Breast epithelium (tissue), 4 donors: ENCODE measurements around the gene KCNG3. TPM values are rescaled to one million over a fixed set of nuclear protein-coding genes. Genes with fewer than 3 reads are reported as not detected.

Experiments used
- DNase-seq, 2 donors: peaks; one replicate each; pipeline ENCODE4 v3.0.0-alpha.2; 2019; ENCODE audit warnings: low spot score in 2 of 2
- H3K27ac ChIP-seq, 2 donors: fragments of 200-600 bp; sonication (generic) in 1 of 2; one replicate each; pipeline ENCODE4 v1.5.1; 2016 to 2019; ENCODE audit warnings: mild to moderate bottlenecking in 1 of 2
- H3K27me3 ChIP-seq, 2 donors: fragments of 200-600 bp; sonication (generic) in 1 of 2; one replicate each; pipeline versions ENCODE4 v1.5.1 to v1.6.0; 2017 to 2019; ENCODE audit warnings: control low read depth in 1 of 2, mild to moderate bottlenecking in 1 of 2
- H3K36me3 ChIP-seq: fragments of 200-600 bp; one replicate; pipeline ENCODE4 v1.5.1; 2019
- H3K4me1 ChIP-seq, 2 donors: fragments of 200-600 bp; sonication (generic); one replicate each; pipeline ENCODE4 v1.5.1; 2016 to 2019; ENCODE audit warnings: control low read depth in 1 of 2
- H3K4me3 ChIP-seq, 3 donors: fragments of 200-600 bp; sonication (generic); 1 replicate in 2 of 3; 2 replicates in 1 of 3; pipeline ENCODE4 v1.5.1; 2016 to 2019; ENCODE audit warnings: mild to moderate bottlenecking in 3 of 3, moderate library complexity in 2 of 3
- H3K9me3 ChIP-seq, 2 donors: fragments of 200-600 bp; sonication (generic) in 1 of 2; one replicate each; pipeline ENCODE4 v1.5.1; 2016 to 2019; ENCODE audit warnings: control low read depth in 1 of 2
- CTCF ChIP-seq, 3 donors: fragments of 450-650 bp; IDR thresholded peaks; one replicate each; pipeline ENCODE4 v1.5.1; 2016 to 2017; ENCODE audit warnings: antibody characterized with exemption in 3 of 3, mild to moderate bottlenecking in 3 of 3, moderate library complexity in 3 of 3
- POLR2A ChIP-seq: fragments of 450-650 bp; IDR thresholded peaks from one replicate; pipeline ENCODE4 v1.6.1; 2016; ENCODE audit warnings: antibody characterized with exemption, mild to moderate bottlenecking, moderate library complexity
- POLR2AphosphoS5 ChIP-seq, 3 donors: sonication (generic); formaldehyde crosslinking; IDR thresholded peaks; one replicate each; pipeline ENCODE4 v1.6.1; 2017; ENCODE audit warnings: antibody characterized with exemption in 3 of 3
- intact Hi-C: fragments of 100-400 bp; cut with DNase I; formaldehyde crosslinking; loops from one replicate; pipeline ENCODE4 v1.15.1; 2023; ENCODE audit warnings: low total_unique reads
- total RNA-seq, 3 donors: library from RNA; depleted of rRNA; stranded (reverse); fragments of >200 nt; gene quantifications; one replicate each; pipeline ENCODE4 v1.1.0, GENCODE V29; 2016

Gene KCNG3
- total RNA-seq, 3 donors from 2014 or later: 0.33 TPM; not detected in 2

DNA sequence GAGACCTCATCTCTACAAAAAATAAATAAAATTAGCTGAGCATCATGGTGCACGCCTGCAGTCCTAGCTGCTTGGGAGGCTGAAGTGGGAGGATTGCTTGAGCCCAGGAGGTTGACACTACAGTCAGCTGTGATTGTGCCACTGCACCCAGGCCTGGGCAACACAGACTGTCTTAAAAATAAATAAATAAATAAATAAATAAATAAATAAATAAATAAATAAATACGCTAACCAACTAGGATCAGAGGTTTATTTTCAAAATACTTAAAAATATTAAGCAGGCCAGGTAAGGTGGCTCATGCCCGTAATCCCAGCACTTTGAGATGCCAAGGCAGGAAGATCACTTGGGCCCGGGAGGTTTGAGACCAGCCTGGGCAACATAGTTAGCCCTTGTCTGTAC, 63.6 kb downstream of the KCNG3 start:
- intact Hi-C loops: no loop called here
- TF ChIP-seq POLR2A (no peak), POLR2AphosphoS5 (IDR thresholded peaks at IDR 0.05) (no peak)
- no peaks in the 10 kb centered on the region for H3K36me3 ChIP-seq
- no peak for DNase-seq
- H3K4me1 ChIP-seq: no peaks in the 10 kb centered on the region
- no peak overlapping the region for H3K27ac ChIP-seq
- H3K9me3 ChIP-seq: no peaks in the 10 kb centered on the region
- no peaks in the 10 kb centered on the region for H3K27me3 ChIP-seq
- H3K4me3 ChIP-seq: no peak overlapping the region

GRCh38 chr2:42429352-42429751, 64.4 kb downstream of the KCNG3 start:
- no peak for TF ChIP-seq POLR2A
- no peak for TF ChIP-seq CTCF (IDR thresholded peaks at IDR 0.05)
- TF ChIP-seq POLR2AphosphoS5 (IDR thresholded peaks at IDR 0.05): no peak
- Histone ChIP-seq H3K27ac (no peak overlapping the region), H3K36me3 (no peaks in the 10 kb centered on the region), H3K9me3 (no peaks in the 10 kb centered on the region), H3K4me1 (no peaks in the 10 kb centered on the region), H3K4me3 (no peak overlapping the region), H3K27me3 (no peaks in the 10 kb centered on the region)
- DNase-seq: no peak
- intact Hi-C loops: loop anchor here (2.0 kb wide), 1 partner anchor 43 kb away; no protein-coding TSS in a partner anchor

DNA sequence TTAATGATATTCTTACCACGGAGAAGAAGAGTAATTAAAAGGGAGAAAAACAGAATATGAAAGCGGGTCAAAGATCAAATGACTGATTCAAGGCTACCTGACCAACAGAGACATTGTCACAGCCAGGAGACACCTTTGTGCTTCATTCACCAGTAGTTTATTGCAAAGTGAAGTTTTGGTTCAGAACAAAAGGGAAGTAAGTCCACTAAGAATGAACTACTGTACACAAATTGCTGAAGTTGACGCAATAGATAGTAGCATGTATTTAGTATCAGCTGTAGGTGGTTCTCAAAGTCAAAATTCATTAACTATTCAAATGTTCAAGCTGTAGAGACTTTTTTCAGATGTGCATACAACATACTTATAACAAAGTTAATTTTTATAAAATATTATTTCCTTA, 68.1 kb downstream of the KCNG3 start:
- no peak for TF ChIP-seq POLR2A
- no peak for TF ChIP-seq CTCF (IDR thresholded peaks at IDR 0.05)
- TF ChIP-seq POLR2AphosphoS5 (IDR thresholded peaks at IDR 0.05): no peak
- H3K27me3 ChIP-seq: no peaks in the 10 kb centered on the region
- no peak overlapping the region for H3K27ac ChIP-seq
- intact Hi-C loops: no loop called here
- no peak overlapping the region for H3K4me3 ChIP-seq
- no peaks in the 10 kb centered on the region for H3K4me1 ChIP-seq
- H3K36me3 ChIP-seq: no peaks in the 10 kb centered on the region
- no peaks in the 10 kb centered on the region for H3K9me3 ChIP-seq
- no peak for DNase-seq

- TF ChIP-seq CTCF (IDR thresholded peaks at IDR 0.05) (no peak), POLR2A (no peak)
- DNase-seq: no peak
- H3K4me3 ChIP-seq: no peak overlapping the region
- intact Hi-C loops: no loop called here
- no peaks in the 10 kb centered on the region for H3K4me1 ChIP-seq
- H3K36me3 ChIP-seq: no peaks in the 10 kb centered on the region
- H3K27ac ChIP-seq: no peak overlapping the region
- H3K9me3 ChIP-seq: no peaks in the 10 kb centered on the region
- no peaks in the 10 kb centered on the region for H3K27me3 ChIP-seq
Observed at GRCh38 chr2:42424033-42424432, 69.7 kb downstream of the KCNG3 start.

DNA sequence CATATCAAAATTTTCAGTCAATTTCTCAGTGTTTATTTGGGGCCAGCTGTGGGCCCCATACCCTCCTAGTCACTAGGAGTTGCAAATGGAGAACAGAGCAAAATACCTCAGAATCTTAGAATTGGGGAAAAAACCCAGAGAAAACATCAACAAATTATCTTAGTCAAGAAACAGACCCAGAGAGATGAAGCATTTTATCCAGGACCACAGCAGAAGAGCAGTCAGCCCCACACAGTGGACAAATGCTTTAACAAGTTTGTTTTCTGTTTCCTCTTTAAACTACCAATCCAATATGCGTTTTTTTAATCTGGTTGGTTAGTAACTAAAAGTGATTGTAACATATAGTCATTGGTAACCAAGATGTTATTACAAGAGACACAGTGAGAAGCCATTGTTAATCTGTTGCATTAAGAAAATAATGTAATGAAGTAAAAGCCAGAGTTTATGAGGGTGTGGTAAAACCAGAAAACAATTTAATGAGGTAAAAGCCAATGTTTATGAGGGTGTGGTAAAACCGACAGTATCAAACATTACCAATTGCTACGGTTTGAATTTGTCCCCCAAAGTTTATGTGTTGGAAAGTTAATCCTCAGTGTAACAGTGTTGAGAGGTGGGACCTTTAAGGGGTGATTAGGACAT, 72.1 kb downstream of the KCNG3 start:
- Histone ChIP-seq H3K9me3 (no peaks in the 10 kb centered on the region), H3K36me3 (no peaks in the 10 kb centered on the region), H3K27ac (no peak overlapping the region), H3K4me1 (no peaks in the 10 kb centered on the region), H3K27me3 (no peaks in the 10 kb centered on the region), H3K4me3 (no peak overlapping the region)
- intact Hi-C loops: no loop called here
- no peak for DNase-seq
- TF ChIP-seq POLR2A (no peak), POLR2AphosphoS5 (IDR thresholded peaks at IDR 0.05) (no peak), CTCF (IDR thresholded peaks at IDR 0.05) (no peak)

GRCh38 chr2:42421157-42421485, 72.7 kb downstream of the KCNG3 start:
- no peaks in the 10 kb centered on the region for H3K36me3 ChIP-seq
- intact Hi-C loops: no loop called here
- no peaks in the 10 kb centered on the region for H3K4me1 ChIP-seq
- TF ChIP-seq POLR2A: no peak
- TF ChIP-seq POLR2AphosphoS5 (IDR thresholded peaks at IDR 0.05): no peak
- TF ChIP-seq CTCF (IDR thresholded peaks at IDR 0.05): no peak
- DNase-seq: no peak
- H3K27ac ChIP-seq: no peak overlapping the region
- H3K4me3 ChIP-seq: no peak overlapping the region
- H3K9me3 ChIP-seq: no peaks in the 10 kb centered on the region
- no peaks in the 10 kb centered on the region for H3K27me3 ChIP-seq
